Left ventricle myocardium superior (tissue), 1 donor: Measurements from ENCODE around the gene MKKS. TPM values are rescaled to one million over a fixed set of nuclear protein-coding genes. Genes with fewer than 3 reads are reported as not detected.

Experiments used
- ATAC-seq: fragments of 200-7000 bp; cut with Tn5 transposase; one replicate; pipeline ENCODE4 v1.9.1; 2020; ENCODE audit warnings: mild to moderate bottlenecking, moderate library complexity
- DNase-seq: peaks from one replicate; pipeline ENCODE4 v3.0.0-alpha.2; 2020
- intact Hi-C: fragments of 100-400 bp; cut with micrococcal nuclease; formaldehyde crosslinking; loops from one replicate; pipeline ENCODE4 v1.11.0; 2022
- long read RNA-seq: library from polyadenylated mRNA; unstranded; transcript quantifications from one replicate; pipeline ENCODE4 v2.0.0, GENCODE V29; 2021
- total RNA-seq: library from RNA; stranded (reverse); fragmentation: NEBNext Ultra II Directional; extraction: Animal tissue kit (Norgen Biotek cat#: 25700); gene quantifications from one replicate; pipeline ENCODE4 v1.2.1, GENCODE V29; 2021
- donor health status: DM: no; HTN: yes; CAD: no; lungs with severe emphysema.

MKKS gene
- total RNA-seq = 27.7 TPM
- long read RNA-seq, full-length matches to known transcripts = 111 of 158 reads
- long read RNA-seq, partial matches to known transcripts = 39 of 158 reads
- long read RNA-seq, other reads (novel, unspliced or antisense) = 8 of 158 reads

- intact Hi-C loops = no loop called here
- DNase-seq (peak; percentile 95), ATAC-seq (peak; percentile 89)
Observed at GRCh38 chr20:10433623-10434466, at the start of gene MKKS. Gene MKKS (minus strand): TSS chr20:10434222. CDS start chr20:10413514, 20,708 bp downstream.

- ATAC-seq (no peak), DNase-seq (no peak)
- intact Hi-C loops = no loop called here
Observed at GRCh38 chr20:10483691-10484090, 49.7 kb upstream of the MKKS start.

- ATAC-seq = no peak
- DNase-seq = no peak
- intact Hi-C loops = no loop called here
Observed at GRCh38 chr20:10481676-10482075, 47.7 kb upstream of the MKKS start.

- intact Hi-C loops = no loop called here
- ATAC-seq (no peak), DNase-seq (no peak)
Observed at GRCh38 chr20:10478930-10479329, 44.9 kb upstream of the MKKS start.

DNA sequence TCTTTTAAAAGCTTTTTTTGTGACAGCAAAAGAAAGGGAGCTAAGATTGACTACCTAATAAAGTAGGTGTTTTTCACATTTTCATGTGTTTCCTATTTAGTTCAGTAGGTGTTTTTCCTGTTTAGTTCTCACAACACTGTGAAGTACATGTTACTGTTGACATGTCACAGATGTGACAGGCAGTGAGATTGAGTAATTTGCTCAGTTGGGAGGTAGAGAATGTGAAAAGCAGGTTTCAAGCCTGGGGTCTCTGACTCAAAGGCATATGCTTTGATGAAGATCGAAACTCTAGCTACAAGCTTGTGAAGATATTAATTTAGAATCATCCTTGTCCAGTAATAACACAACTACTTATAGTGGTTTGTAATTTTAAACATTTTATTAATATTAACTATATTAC lies 44.2 kb upstream of the MKKS start:
- DNase-seq (no peak), ATAC-seq (no peak)
- intact Hi-C loops = no loop called here

DNA sequence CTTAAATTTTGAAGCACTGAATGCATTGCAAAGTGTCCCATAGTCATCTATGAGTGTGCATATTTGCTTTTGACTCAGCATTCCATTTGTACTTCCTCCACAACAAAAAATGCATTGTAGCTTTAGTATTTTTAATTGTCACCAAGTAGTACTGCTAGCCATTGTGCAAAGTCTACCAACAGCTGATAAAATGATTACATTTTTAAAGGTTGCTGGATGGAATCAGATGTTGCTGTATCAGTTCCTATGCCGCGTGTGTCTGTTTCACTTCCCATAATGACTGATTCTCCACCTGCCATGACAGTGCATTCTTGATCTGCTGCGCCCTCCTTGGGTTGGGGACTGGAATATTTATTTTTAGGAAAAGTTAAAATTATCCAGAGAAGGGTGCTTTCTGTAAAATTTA lies 42.3 kb upstream of the MKKS start:
- ATAC-seq = peak; percentile 56

DNA sequence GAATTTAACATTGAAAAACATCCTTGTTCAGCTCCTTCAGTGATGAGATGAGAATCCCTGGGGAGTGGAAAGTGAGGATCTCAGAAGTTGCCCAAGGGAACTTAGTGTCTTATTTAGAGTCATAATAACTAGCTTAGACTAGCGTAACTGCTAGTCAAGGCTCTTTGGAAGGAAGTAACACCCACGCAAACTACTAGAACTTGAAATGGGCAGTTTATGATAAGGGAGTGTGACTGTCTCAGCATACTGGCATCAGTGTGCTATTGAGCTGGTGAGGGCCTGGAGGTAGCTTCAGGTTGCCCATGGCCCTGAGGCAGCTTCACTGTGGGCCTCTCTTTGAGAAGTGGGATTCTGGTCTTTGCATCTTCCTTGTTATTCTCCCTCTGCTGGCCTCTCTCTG lies 41.2 kb upstream of the MKKS start:
- peak; percentile 23 for ATAC-seq
- intact Hi-C loops = no loop called here
- DNase-seq = no peak

More for the DNA sequence above, 42.3 kb upstream of the MKKS start:
- intact Hi-C loops = no loop called here
- no peak for DNase-seq

GRCh38 chr20:10474606-10475184 lies 40.7 kb upstream of the MKKS start:
- peak; percentile 84 for ATAC-seq
- peak; percentile 57 for DNase-seq
- intact Hi-C loops = no loop called here

DNA sequence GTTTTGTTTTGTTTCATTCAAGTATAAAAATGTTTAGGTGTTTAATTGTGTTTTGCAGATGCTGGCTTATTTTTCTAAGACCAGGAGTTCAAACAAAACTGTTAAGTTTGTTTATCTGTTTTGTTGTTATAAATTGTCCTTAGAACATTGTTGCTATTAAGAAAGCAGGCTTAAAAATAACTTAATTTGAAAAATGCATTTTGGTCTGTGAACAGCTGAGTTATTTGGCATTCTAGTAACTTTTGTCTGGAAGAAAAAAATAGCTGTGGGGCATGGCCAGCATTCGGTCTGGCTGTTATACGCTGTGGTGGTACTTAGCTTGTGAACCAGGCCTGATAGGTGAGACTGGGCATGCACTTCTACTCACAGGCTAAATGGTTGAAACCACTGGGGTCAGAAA lies 38.8 kb upstream of the MKKS start:
- intact Hi-C loops = no loop called here
- no peak for DNase-seq
- no peak for ATAC-seq

DNA sequence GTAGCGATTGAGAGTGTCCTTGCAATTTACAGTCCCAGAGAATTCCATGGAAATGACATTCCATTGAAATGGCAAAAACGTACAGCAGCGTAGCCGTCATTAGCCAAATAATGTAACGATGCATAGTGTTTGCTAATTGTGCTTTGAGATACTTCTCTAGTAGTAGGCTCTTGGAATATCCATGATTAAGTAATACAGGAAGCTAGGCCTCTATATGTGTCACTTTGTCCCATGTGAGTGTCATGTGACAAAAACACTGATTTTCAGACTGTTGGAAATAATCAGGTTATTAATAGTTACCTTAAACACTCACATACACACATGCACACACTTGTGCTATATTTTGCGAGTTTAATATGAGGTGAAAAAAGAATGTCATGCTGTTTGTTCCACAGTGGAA lies 36.3 kb upstream of the MKKS start:
- DNase-seq = no peak
- no peak for ATAC-seq
- intact Hi-C loops = no loop called here

GRCh38 chr20:10469599-10469998 lies 35.6 kb upstream of the MKKS start:
- no peak for DNase-seq
- intact Hi-C loops = no loop called here
- ATAC-seq = peak; percentile 78

GRCh38 chr20:10469056-10469455 lies 35.0 kb upstream of the MKKS start:
- intact Hi-C loops = no loop called here
- no peak for DNase-seq
- no peak for ATAC-seq

DNA sequence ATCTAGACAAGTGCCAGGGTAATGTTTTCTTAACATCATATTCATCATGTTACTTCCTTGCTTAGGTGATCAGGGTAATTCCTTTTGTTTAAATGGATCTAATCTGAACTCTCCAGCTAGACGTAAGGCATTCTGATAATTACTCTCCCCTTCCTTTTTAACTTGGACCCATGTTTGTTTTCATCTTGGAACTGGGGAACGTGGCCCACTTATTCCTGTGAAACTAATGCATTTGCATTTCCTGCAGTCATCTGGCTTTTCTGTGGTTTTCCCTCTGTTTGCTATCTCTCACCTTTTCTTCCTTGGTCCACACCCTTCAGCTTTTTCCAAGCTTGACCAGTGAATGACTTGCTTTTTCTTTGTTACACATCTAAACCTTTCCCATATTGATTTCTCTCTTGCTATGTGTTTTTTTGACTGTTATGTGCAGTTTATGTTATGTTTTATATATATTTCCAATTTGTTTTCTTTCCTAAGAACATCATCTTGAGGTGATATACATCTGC lies 34.4 kb upstream of the MKKS start:
- DNase-seq (no peak), ATAC-seq (no peak)
- intact Hi-C loops = no loop called here

- peak; percentile 36 for ATAC-seq
- intact Hi-C loops = no loop called here
- no peak for DNase-seq
Observed at GRCh38 chr20:10467681-10468339, 33.8 kb upstream of the MKKS start.

DNA sequence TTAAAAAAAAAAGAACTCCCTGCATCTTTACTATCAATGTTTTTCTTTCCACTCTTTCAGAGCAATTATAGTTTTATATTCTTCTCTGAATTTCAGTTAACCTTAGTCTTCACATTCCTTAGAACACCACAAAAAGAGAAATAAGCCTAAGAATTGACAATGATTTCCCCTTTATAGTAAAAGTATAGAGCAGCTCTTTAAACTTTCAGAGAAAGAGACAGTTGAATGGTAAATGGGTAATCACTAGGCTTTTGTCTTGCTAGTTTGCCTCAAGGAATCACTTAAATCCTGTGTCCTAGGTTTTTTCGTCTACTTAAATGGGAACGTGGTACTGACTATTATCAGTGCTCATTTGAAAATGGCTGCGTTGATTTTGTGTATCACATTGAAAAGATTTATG lies 32.8 kb upstream of the MKKS start:
- DNase-seq (no peak), ATAC-seq (no peak)
- intact Hi-C loops = no loop called here

- ATAC-seq (peak; percentile 56), DNase-seq (no peak)
- intact Hi-C loops = no loop called here
Observed at GRCh38 chr20:10466325-10466724, 32.3 kb upstream of the MKKS start.

DNA sequence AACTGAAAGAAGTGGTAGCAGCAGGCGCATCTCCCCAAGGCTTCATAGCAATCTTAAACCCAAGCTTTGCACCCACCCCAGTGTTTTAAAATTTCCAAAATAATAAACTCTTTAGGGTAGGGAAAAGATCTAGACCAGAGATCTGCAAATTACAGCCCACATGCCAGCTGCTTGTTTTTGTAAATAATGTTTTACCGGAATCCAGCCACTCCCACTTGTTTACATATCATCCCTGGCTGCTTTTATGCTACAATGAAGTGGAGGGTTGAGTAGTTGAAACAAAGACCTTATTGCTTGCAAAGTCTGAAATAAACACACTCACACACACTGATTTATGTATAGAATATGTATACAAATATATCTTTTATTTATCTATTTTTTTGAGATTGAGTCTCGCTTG lies 31.1 kb upstream of the MKKS start:
- DNase-seq = no peak
- intact Hi-C loops = no loop called here
- ATAC-seq = no peak

DNA sequence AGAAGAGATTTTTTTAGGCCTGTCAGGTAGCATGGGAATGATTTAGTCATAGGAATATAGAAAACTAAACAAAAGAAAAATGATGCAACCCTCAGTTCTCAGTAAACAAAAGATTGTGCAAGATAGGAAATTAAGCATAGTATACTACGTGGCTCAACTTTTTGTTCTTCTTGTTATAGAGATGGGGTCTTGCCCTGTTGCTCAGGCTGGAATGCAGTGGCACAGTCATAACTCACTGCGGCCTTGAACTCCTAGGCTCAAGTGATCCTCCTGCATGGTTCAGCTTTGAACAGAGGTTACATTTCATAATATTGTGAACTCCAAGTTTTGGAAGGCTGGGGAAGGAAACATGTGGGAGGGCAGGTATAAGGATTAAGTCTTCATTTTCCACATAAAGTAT lies 29.6 kb upstream of the MKKS start:
- ATAC-seq = no peak
- intact Hi-C loops = no loop called here

DNA sequence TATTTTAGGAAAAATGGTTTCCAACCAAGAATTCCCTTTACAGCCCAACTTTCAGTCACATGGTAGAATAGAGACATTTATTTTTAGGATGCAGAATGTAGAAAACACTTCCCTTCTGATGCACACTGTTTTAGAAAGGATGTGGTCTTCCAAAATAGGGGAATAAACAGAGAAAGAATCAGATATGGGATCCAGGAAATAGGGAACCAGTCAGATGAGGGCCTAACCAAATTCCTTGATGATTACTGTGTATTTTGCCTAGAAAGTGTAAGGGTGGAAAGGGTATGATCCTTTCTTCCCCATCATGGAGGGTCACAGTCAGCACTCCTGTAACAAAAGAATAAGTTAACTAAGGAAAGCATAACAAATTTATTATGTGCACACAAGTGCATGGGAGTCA lies 28.5 kb upstream of the MKKS start:
- ATAC-seq (no peak), DNase-seq (no peak)
- intact Hi-C loops = no loop called here

More for the DNA sequence above, 29.6 kb upstream of the MKKS start:
- no peak for DNase-seq

DNA sequence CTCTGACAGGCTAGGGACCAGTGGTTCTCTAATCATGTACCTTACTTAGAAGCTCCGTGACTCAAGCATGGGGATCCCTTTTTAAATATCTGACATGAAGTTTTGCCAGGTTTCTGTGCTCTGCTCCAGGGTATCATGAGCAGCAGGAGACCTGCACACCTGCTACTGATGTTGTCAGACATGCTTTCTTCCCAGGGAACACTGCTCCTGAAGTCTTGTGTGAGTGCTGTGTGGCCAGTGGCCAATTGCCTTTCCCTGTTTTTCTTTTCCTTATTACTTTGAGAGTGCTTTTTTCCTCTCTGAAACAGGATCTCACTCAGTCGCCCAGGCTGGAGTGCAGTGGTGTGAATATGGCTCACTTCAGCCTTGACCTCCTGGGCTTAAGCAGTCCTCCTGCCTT lies 27.5 kb upstream of the MKKS start:
- no peak for ATAC-seq

More for the DNA sequence above, 27.5 kb upstream of the MKKS start:
- DNase-seq = no peak
- intact Hi-C loops = no loop called here
